H9 (cell line): ENCODE results near the gene ZNF774. TPM values are rescaled to one million over a fixed set of nuclear protein-coding genes. Genes with fewer than 3 reads are reported as not detected.

ENCODE experiments used
- DNase-seq: peaks from one replicate; pipeline ENCODE4 v3.0.0-alpha.2; 2017
- H2AFZ ChIP-seq: one replicate; pipeline ENCODE4 v1.6.1; 2013; ENCODE audit warnings: mild to moderate bottlenecking, low read length, control low read depth, moderate library complexity
- H2AK5ac ChIP-seq: 2 replicates; pipeline ENCODE4 v1.6.1; 2013; ENCODE audit warnings: low read length, control low read depth, mixed read lengths; ENCODE audit not compliant: insufficient read length
- H2BK120ac ChIP-seq: one replicate; pipeline ENCODE4 v1.6.1; 2013; ENCODE audit warnings: low read depth, mild to moderate bottlenecking, low read length, control low read depth, inconsistent platforms; ENCODE audit not compliant: poor library complexity, severe bottlenecking
- H2BK12ac ChIP-seq: 2 replicates; pipeline ENCODE4 v1.6.1; 2013; ENCODE audit warnings: low read length, control low read depth, mixed read lengths, low read depth; ENCODE audit not compliant: insufficient read length
- H2BK15ac ChIP-seq: 2 replicates; pipeline ENCODE4 v1.6.1; 2013; ENCODE audit warnings: low read depth, low read length, control low read depth
- H2BK20ac ChIP-seq: one replicate; pipeline ENCODE4 v1.6.1; 2013; ENCODE audit warnings: low read depth, mild to moderate bottlenecking, low read length, control low read depth, inconsistent platforms; ENCODE audit not compliant: poor library complexity, severe bottlenecking
- H2BK5ac ChIP-seq: 2 replicates; pipeline ENCODE4 v1.6.1; 2013; ENCODE audit warnings: low read length, control low read depth, mixed read lengths; ENCODE audit not compliant: insufficient read length
- H3K14ac ChIP-seq: 2 replicates; pipeline ENCODE4 v1.6.1; 2013; ENCODE audit warnings: low read length, control low read depth; ENCODE audit not compliant: insufficient read depth
- H3K18ac ChIP-seq: 2 replicates; pipeline ENCODE4 v1.6.1; 2013; ENCODE audit warnings: low read depth, mild to moderate bottlenecking, mixed read lengths, low read length, control low read depth; ENCODE audit not compliant: insufficient read length
- H3K23ac ChIP-seq: 2 replicates; pipeline ENCODE4 v1.6.1; 2013; ENCODE audit warnings: low read length, control low read depth, mixed read lengths, low read depth; ENCODE audit not compliant: insufficient read length
- H3K23me2 ChIP-seq: 2 replicates; pipeline ENCODE4 v1.6.1; 2013; ENCODE audit warnings: low read depth, mild to moderate bottlenecking, mixed read lengths, low read length, control low read depth; ENCODE audit not compliant: insufficient read length, poor library complexity, severe bottlenecking
- H3K27ac ChIP-seq: 2 replicates; pipeline ENCODE4 v1.5.1; 2013; ENCODE audit warnings: low read length, control low read depth, mixed read lengths, low read depth; ENCODE audit not compliant: insufficient read length
- H3K27me3 ChIP-seq: 2 replicates; pipeline ENCODE4 v1.6.1; 2013; ENCODE audit warnings: low read length, control low read depth, inconsistent platforms; ENCODE audit not compliant: insufficient read depth
- H3K4ac ChIP-seq: 2 replicates; pipeline ENCODE4 v1.6.1; 2013; ENCODE audit warnings: low read depth, mild to moderate bottlenecking, control low read depth, inconsistent platforms, low read length, moderate library complexity
- H3K4me1 ChIP-seq: 2 replicates; pipeline ENCODE4 v1.6.1; 2013; ENCODE audit warnings: low read length, control low read depth, inconsistent platforms; ENCODE audit not compliant: insufficient read depth
- H3K4me2 ChIP-seq: 2 replicates; pipeline ENCODE4 v1.6.1; 2013; ENCODE audit warnings: low read length, control low read depth, mixed read lengths; ENCODE audit not compliant: insufficient read length, insufficient read depth
- H3K56ac ChIP-seq: 2 replicates; pipeline ENCODE4 v1.6.1; 2013; ENCODE audit warnings: low read depth, mild to moderate bottlenecking, mixed read lengths, low read length, control low read depth; ENCODE audit not compliant: insufficient read length
- H3K79me1 ChIP-seq: 2 replicates; pipeline ENCODE4 v1.6.1; 2013; ENCODE audit warnings: low read depth, mild to moderate bottlenecking, moderate library complexity, low read length, control low read depth, inconsistent platforms; ENCODE audit not compliant: insufficient read depth, poor library complexity, severe bottlenecking
- H3K79me2 ChIP-seq: 2 replicates; pipeline ENCODE4 v1.6.1; 2013; ENCODE audit warnings: low read length, control low read depth, inconsistent platforms; ENCODE audit not compliant: insufficient read depth
- H3K9ac ChIP-seq: 2 replicates; pipeline ENCODE4 v1.6.1; 2013; ENCODE audit warnings: low read length, control low read depth, mixed read lengths; ENCODE audit not compliant: insufficient read length; ENCODE audit errors: extremely low read depth
- H3K9me3 ChIP-seq: one replicate; pipeline ENCODE4 v1.6.1; 2013; ENCODE audit warnings: low read depth, low read length, inconsistent platforms; ENCODE audit not compliant: control insufficient read depth
- H3T11ph ChIP-seq: one replicate; pipeline ENCODE4 v1.6.1; 2013; ENCODE audit warnings: mild to moderate bottlenecking, low read length, control low read depth, inconsistent platforms
- H4K20me1 ChIP-seq: one replicate; pipeline ENCODE4 v1.6.1; 2013; ENCODE audit not compliant: control insufficient read depth, insufficient read length, insufficient read depth
- H4K5ac ChIP-seq: 2 replicates; pipeline ENCODE4 v1.6.1; 2013; ENCODE audit warnings: low read depth, mild to moderate bottlenecking, mixed read lengths, low read length, control low read depth; ENCODE audit not compliant: insufficient read length
- H4K8ac ChIP-seq: replicated peaks from 2 replicates; pipeline ENCODE4 v1.6.1; 2013; ENCODE audit warnings: low read length, control low read depth, mixed read lengths, low read depth; ENCODE audit not compliant: insufficient read length
- H4K91ac ChIP-seq: 2 replicates; pipeline ENCODE4 v1.6.1; 2013; ENCODE audit warnings: low read depth, mild to moderate bottlenecking, moderate library complexity, mixed read lengths, low read length, control low read depth; ENCODE audit not compliant: insufficient read length
- H3K27ac Mint-ChIP-seq, 3 experiments: 2 replicates in 2 of 3; 3 replicates in 1 of 3; pipeline ENCODE4 v1.8.0; 2020 to 2021; ENCODE audit warnings: mixed read lengths in 3 of 3, mild to moderate bottlenecking in 1 of 3, moderate library complexity in 1 of 3
- H3K27me3 Mint-ChIP-seq: 2 replicates; pipeline ENCODE4 v1.8.0; 2021; ENCODE audit warnings: low read depth, mild to moderate bottlenecking, moderate library complexity, mixed read lengths
- H3K36me3 Mint-ChIP-seq, 3 experiments: 2 replicates in 2 of 3; 3 replicates in 1 of 3; pipeline ENCODE4 v1.8.0; 2020 to 2021; ENCODE audit warnings: low read depth in 3 of 3, mixed read lengths in 3 of 3; ENCODE audit not compliant: insufficient read depth in 1 of 3
- H3K4me1 Mint-ChIP-seq, 2 experiments: 2 replicates each; pipeline ENCODE4 v1.8.0; 2020; ENCODE audit warnings: mixed read lengths in 2 of 2
- H3K4me3 Mint-ChIP-seq, 2 experiments: 2 replicates in 1 of 2; 3 replicates in 1 of 2; pipeline ENCODE4 v1.8.0; 2020 to 2021; ENCODE audit warnings: mild to moderate bottlenecking in 2 of 2, mixed read lengths in 2 of 2, moderate library complexity in 1 of 2
- H3K9me3 Mint-ChIP-seq, 2 experiments: 2 replicates in 1 of 2; 3 replicates in 1 of 2; pipeline ENCODE4 v1.8.0; 2020; ENCODE audit warnings: mild to moderate bottlenecking in 2 of 2, mixed read lengths in 2 of 2, moderate library complexity in 1 of 2
- WGBS: extraction: QIAGEN DNeasy Blood & Tissue Kit; methylation state at CpG from one replicate; pipeline ENCODE4 v1.1.7; 2013; ENCODE audit warnings: missing lambda C conversion rate, low lambda C conversion rate, mixed read lengths; ENCODE audit not compliant: insufficient read length; ENCODE audit errors: extremely low coverage; 5-methylcytosine and 5-hydroxymethylcytosine counted together
- total RNA-seq: library from RNA; stranded (reverse); gene quantifications from 2 replicates; pipeline ENCODE4 v1.2.1, GENCODE V29; 2021
- TF ChIP-seq, protein P1 (sequence below): fragments of 200-600 bp; sonication (generic); conservative IDR thresholded peaks from 3 replicates; pipeline ENCODE4 v1.8.0; 2021; ENCODE audit warnings: antibody characterized with exemption, mild to moderate bottlenecking

ZNF774 gene
- total RNA-seq, 1 experiment from 2014 or later = 2.5 TPM

- H4K20me1 ChIP-seq = no peaks in the 10 kb centered on the region
Measured at GRCh38 chr15:90389513-90389912, 37.4 kb downstream of the ZNF774 start.

More at GRCh38 chr15:90389513-90389912, 37.4 kb downstream of the ZNF774 start:
- H3K4me1 Mint-ChIP-seq = peaks cover 53 to 56% of the 10 kb centered on the region in 2 experiments
- Histone ChIP-seq H3K23me2 (peaks cover 11% of the 10 kb centered on the region), H3K4ac (no peak overlapping the region), H3T11ph (no peak overlapping the region), H2AK5ac (no peak overlapping the region), H2BK5ac (no peak overlapping the region), H3K27ac (no peak overlapping the region), H2BK12ac (no peak overlapping the region), H2BK15ac (no peak overlapping the region), H3K4me1 (peaks cover 8% of the 10 kb centered on the region; the same call in 1 of the 2 replicates), H4K91ac (no peak overlapping the region), H4K8ac (no peak overlapping the region), H3K4me2 (peak overlapping the region; percentile 99), H4K5ac (no peak overlapping the region), H3K79me2 (peaks cover 7% of the 10 kb centered on the region; the same call in 1 of the 2 replicates), H3K56ac (no peak overlapping the region), H3K9me3 (no peaks in the 10 kb centered on the region), H2BK120ac (no peak overlapping the region), H3K27me3 (no peaks in the 10 kb centered on the region), H3K23ac (no peak overlapping the region), H2BK20ac (no peak overlapping the region), H3K9ac (no peak overlapping the region), H2AFZ (no peak overlapping the region), H3K79me1 (no peaks in the 10 kb centered on the region), H3K14ac (no peak overlapping the region), H3K18ac (no peak overlapping the region)
- no CpG with 5 or more reads among the region's 6 CpGs for WGBS
- H3K9me3 Mint-ChIP-seq = no peaks in the 10 kb centered on the region
- TF ChIP-seq, protein P1, sequence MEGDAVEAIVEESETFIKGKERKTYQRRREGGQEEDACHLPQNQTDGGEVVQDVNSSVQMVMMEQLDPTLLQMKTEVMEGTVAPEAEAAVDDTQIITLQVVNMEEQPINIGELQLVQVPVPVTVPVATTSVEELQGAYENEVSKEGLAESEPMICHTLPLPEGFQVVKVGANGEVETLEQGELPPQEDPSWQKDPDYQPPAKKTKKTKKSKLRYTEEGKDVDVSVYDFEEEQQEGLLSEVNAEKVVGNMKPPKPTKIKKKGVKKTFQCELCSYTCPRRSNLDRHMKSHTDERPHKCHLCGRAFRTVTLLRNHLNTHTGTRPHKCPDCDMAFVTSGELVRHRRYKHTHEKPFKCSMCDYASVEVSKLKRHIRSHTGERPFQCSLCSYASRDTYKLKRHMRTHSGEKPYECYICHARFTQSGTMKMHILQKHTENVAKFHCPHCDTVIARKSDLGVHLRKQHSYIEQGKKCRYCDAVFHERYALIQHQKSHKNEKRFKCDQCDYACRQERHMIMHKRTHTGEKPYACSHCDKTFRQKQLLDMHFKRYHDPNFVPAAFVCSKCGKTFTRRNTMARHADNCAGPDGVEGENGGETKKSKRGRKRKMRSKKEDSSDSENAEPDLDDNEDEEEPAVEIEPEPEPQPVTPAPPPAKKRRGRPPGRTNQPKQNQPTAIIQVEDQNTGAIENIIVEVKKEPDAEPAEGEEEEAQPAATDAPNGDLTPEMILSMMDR = no peak
- peaks cover 4 to 20% (median 8%) of the 10 kb centered on the region in 3 experiments; a peak in 5 of 7 replicates for H3K36me3 Mint-ChIP-seq
- no peaks in the 10 kb centered on the region for H3K27me3 Mint-ChIP-seq
- H3K27ac Mint-ChIP-seq = peak overlapping the region in 1 of 3 experiments; percentile 13; a peak in 3 of 7 replicates
- peak overlapping the region; percentile 80 to 83 for H3K4me3 Mint-ChIP-seq
- DNase-seq = no peak
